ENCODE measurements around the gene TMEM266. TPM values are rescaled to one million over a fixed set of nuclear protein-coding genes. Genes with fewer than 3 reads are reported as not detected.

Gene TMEM266
- total and polyA plus RNA-seq, 2 experiments from 2014 or later, result 0.42 to 5.0 TPM

DNA sequence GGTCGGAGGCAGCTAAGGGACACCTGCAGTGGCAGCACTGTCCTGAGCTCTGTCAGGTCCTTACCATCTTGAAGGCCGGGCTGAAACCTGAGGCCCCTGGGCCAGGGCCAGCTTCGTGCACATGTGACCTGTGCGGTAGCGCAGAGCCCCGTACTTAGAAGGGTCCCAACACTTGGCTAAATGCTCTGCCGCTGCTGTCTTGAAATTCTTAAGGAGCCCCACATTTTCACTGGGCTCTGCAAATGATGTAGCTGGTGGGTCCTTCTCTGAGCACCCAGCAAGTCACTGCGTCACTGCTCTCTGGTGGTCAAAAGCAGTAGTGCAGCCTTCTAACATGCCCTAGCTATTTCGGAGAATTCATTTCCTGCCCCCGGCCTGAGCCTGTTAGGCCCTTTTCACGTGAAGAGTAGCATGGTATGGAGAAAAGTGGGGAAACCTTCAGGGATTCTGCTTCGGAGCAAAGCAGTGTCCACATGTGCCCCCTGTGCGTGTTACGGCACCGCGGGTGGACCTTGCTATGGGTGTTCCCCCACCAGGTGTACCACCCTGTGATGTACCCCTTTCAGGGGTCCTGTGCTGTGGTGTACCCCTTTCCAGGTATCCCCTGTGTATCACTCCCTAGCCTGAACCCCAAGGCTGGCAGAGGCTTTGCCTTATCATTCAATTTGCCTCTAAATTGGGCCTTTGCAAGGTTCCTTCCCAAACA lies 79.7 kb downstream of the TMEM266 start:
- 0 out of 2 replicates have a peak, but pooled peaks cover 3% of the 10 kb centered on the region for H3F3A ChIP-seq (replicated peaks; ENCODE audit: low read depth)
- H3K9me2 ChIP-seq (ENCODE audit: insufficient read depth), result no peaks in the 10 kb centered on the region
- H3K27me3 ChIP-seq (ENCODE audit: insufficient read depth), result no peaks in the 10 kb centered on the region
- Mint-ChIP-seq H3K27me3 (ENCODE audit: insufficient read depth, low read depth, poor library complexity) (peaks cover 10% of the 10 kb centered on the region), H3K9me3 (no peaks in the 10 kb centered on the region; the same call in 2 of the 3 replicates), H3K27ac (no peak overlapping the region), H3K36me3 (ENCODE audit: low read depth) (peaks cover 4% of the 10 kb centered on the region; the same call in 1 of the 3 replicates), H3K4me3 (peak overlapping the region; percentile 23; the same call in 2 of the 3 replicates), H3K4me1 (peaks cover 19% of the 10 kb centered on the region)
- peak overlapping the region; percentile 65 for H2AFZ ChIP-seq
- peak overlapping the region; percentile 65 for H3K4me2 ChIP-seq
- H3K27ac ChIP-seq (ENCODE audit: low read depth), result peak overlapping the region; percentile 51; the same call in 1 of the 2 replicates
- peak; percentile 95 for DNase-seq (ENCODE audit: low spot score)
- no peaks in the 10 kb centered on the region for H3K79me2 ChIP-seq (replicated peaks; ENCODE audit: insufficient read depth)
- H4K20me1 ChIP-seq (replicated peaks; ENCODE audit: insufficient read depth), result no peaks in the 10 kb centered on the region
- ATAC-seq, result peak; percentile 91
- no peak for TF ChIP-seq ZNF114 (CRISPR knock-in tag; IDR thresholded peaks at IDR 0.05)
- 0 out of 2 replicates have a peak, but pooled peaks have one; percentile 31 for TF ChIP-seq CREB1 (CRISPR knock-in tag; IDR thresholded peaks at IDR 0.05; ENCODE audit: low read depth)
- TF ChIP-seq EZH2phosphoT487 (IDR thresholded peaks at IDR 0.05; ENCODE audit: unreplicated experiment), result no peak
- TF ChIP-seq STAT1 (IDR thresholded peaks at IDR 0.05; ENCODE audit: unreplicated experiment), result no peak
- peak; percentile 54 for TF ChIP-seq ZNF331 (CRISPR knock-in tag; IDR thresholded peaks at IDR 0.05; ENCODE audit: low read depth)
- peak; percentile 90 to 94 for TF ChIP-seq CTCF (conservative IDR thresholded peaks at IDR 0.05; ENCODE audit: low read depth in 2 of 2)
- peaks cover 12% of the 10 kb centered on the region for H3K4me1 ChIP-seq (ENCODE audit: insufficient read depth)
- peak overlapping the region; percentile 24; the same call in 1 of the 2 replicates for H3K4me3 ChIP-seq
- H3K36me3 ChIP-seq (ENCODE audit: insufficient read depth), result no peaks in the 10 kb centered on the region

- Histone ChIP-seq H3K36me3 (ENCODE audit: insufficient read depth) (no peaks in the 10 kb centered on the region), H3K79me2 (replicated peaks; ENCODE audit: insufficient read depth) (no peaks in the 10 kb centered on the region), H3F3A (replicated peaks; ENCODE audit: low read depth) (0 out of 2 replicates have a peak, but pooled peaks cover 3% of the 10 kb centered on the region), H2AFZ (peak overlapping the region; percentile 65), H4K20me1 (replicated peaks; ENCODE audit: insufficient read depth) (no peaks in the 10 kb centered on the region), H3K27ac (ENCODE audit: low read depth) (peak overlapping the region; percentile 51; the same call in 1 of the 2 replicates), H3K4me1 (ENCODE audit: insufficient read depth) (peaks cover 12% of the 10 kb centered on the region), H3K27me3 (ENCODE audit: insufficient read depth) (no peaks in the 10 kb centered on the region), H3K9me2 (ENCODE audit: insufficient read depth) (no peaks in the 10 kb centered on the region), H3K4me3 (peak overlapping the region; percentile 24; the same call in 1 of the 2 replicates), H3K4me2 (peak overlapping the region; percentile 65)
- peak; percentile 74 for DNase-seq (ENCODE audit: low spot score)
- Mint-ChIP-seq H3K9me3 (no peaks in the 10 kb centered on the region; the same call in 2 of the 3 replicates), H3K4me3 (peak overlapping the region; percentile 23; the same call in 2 of the 3 replicates), H3K36me3 (ENCODE audit: low read depth) (peaks cover 4% of the 10 kb centered on the region; the same call in 1 of the 3 replicates), H3K27ac (no peak overlapping the region), H3K27me3 (ENCODE audit: insufficient read depth, low read depth, poor library complexity) (peaks cover 10% of the 10 kb centered on the region), H3K4me1 (peaks cover 19% of the 10 kb centered on the region)
- ATAC-seq, result peak; percentile 70
- TF ChIP-seq EZH2phosphoT487 (IDR thresholded peaks at IDR 0.05; ENCODE audit: unreplicated experiment), result no peak
- TF ChIP-seq JUNB (IDR thresholded peaks at IDR 0.05; ENCODE audit: unreplicated experiment), result no peak
- no peak for TF ChIP-seq ZNF462 (CRISPR knock-in tag; IDR thresholded peaks at IDR 0.05)
- no peak for TF ChIP-seq STAT1 (IDR thresholded peaks at IDR 0.05; ENCODE audit: unreplicated experiment)
- TF ChIP-seq NANOG (IDR thresholded peaks at IDR 0.05; ENCODE audit: borderline replicate concordance), result no peak
Measured at GRCh38 chr15:76140074-76140464, 80.3 kb downstream of the TMEM266 start.

Measured in GM23338 (cell line).